Caco-2 (cell line): ENCODE results near the gene APOL3. TPM values are rescaled to one million over a fixed set of nuclear protein-coding genes. Genes with fewer than 3 reads are reported as not detected.

Source experiments
- BruUV-seq: library from RNA; stranded (reverse); fragments of 400-500 nt; replicated peaks from 2 replicates; lab custom pipeline; 2021; lab: Mats Ljungman, UMichigan
- CTCF ChIA-PET: fragments of 300-600 bp; sonication (Branson Sonifier 250); formaldehyde crosslinking; loops from one replicate; lab custom pipeline; 2022; ENCODE audit warnings: antibody characterized with exemption; lab: Charles Lee
- POLR2A ChIA-PET: fragments of 300-600 bp; sonication (Branson Sonifier 250); formaldehyde crosslinking; loops from one replicate; lab custom pipeline; 2022; ENCODE audit warnings: antibody characterized with exemption; lab: Charles Lee
- DNase-seq, 2 experiments: peaks; one replicate each; pipeline versions ENCODE4 v3.0.0 to v3.0.0-alpha.2; 2020 to 2022
- H3K27me3 ChIP-seq: replicated peaks from 2 replicates; pipeline ENCODE4 v1.6.0; 2011; ENCODE audit warnings: low read length; ENCODE audit not compliant: control insufficient read depth, insufficient read depth
- H3K36me3 ChIP-seq: 2 replicates; pipeline ENCODE4 v1.5.1; 2011; ENCODE audit warnings: low read length; ENCODE audit not compliant: control insufficient read depth, insufficient read depth
- H3K4me1 ChIP-seq: fragments of 250-450 bp; sonication (Bioruptor Pico); 2 replicates; pipeline ENCODE4 v1.5.1; 2020; ENCODE audit warnings: mild to moderate bottlenecking
- H3K4me3 ChIP-seq: 2 replicates; pipeline ENCODE4 v1.5.1; 2011; ENCODE audit warnings: low read depth, mild to moderate bottlenecking, control low read depth, low read length
- H3K9me3 ChIP-seq: fragments of 250-450 bp; sonication (Bioruptor Pico); 2 replicates; pipeline ENCODE4 v1.5.1; 2020; ENCODE audit warnings: mild to moderate bottlenecking, moderate library complexity
- H3K27ac Mint-ChIP-seq: one replicate; pipeline ENCODE4 v1.8.0; 2022; ENCODE audit warnings: mixed read lengths; ENCODE audit not compliant: unreplicated experiment
- H3K27me3 Mint-ChIP-seq: one replicate; pipeline ENCODE4 v1.8.0; 2022; ENCODE audit warnings: mixed read lengths; ENCODE audit not compliant: insufficient read depth, unreplicated experiment
- H3K36me3 Mint-ChIP-seq: one replicate; pipeline ENCODE4 v1.8.0; 2022; ENCODE audit warnings: mild to moderate bottlenecking, mixed read lengths; ENCODE audit not compliant: insufficient read depth, unreplicated experiment
- H3K4me1 Mint-ChIP-seq: one replicate; pipeline ENCODE4 v1.8.0; 2022; ENCODE audit warnings: low read depth, mixed read lengths; ENCODE audit not compliant: unreplicated experiment
- H3K4me3 Mint-ChIP-seq: one replicate; pipeline ENCODE4 v1.8.0; 2022; ENCODE audit warnings: mild to moderate bottlenecking, moderate library complexity, mixed read lengths; ENCODE audit not compliant: unreplicated experiment
- H3K9me3 Mint-ChIP-seq: one replicate; pipeline ENCODE4 v1.8.0; 2022; ENCODE audit warnings: mixed read lengths; ENCODE audit not compliant: unreplicated experiment
- CTCF ChIP-seq, 2 experiments: fragments of 200-600 bp in 1 of 2; IDR thresholded peaks; 1 replicate in 1 of 2; 2 replicates in 1 of 2; pipeline versions ENCODE4 v1.5.1 to v1.8.0; 2011 to 2022; ENCODE audit warnings: antibody characterized with exemption in 1 of 2, control low read depth in 1 of 2, inconsistent platforms in 1 of 2, low read depth in 1 of 2, low read length in 1 of 2, mild to moderate bottlenecking in 1 of 2, moderate library complexity in 1 of 2; ENCODE audit not compliant: insufficient read depth in 1 of 2, severe bottlenecking in 1 of 2, unreplicated experiment in 1 of 2
- intact Hi-C: fragments of 100-400 bp; cut with micrococcal nuclease; formaldehyde crosslinking; loops from one replicate; pipeline ENCODE4 v1.10.0; 2022; ENCODE audit not compliant: unreplicated experiment
- total RNA-seq: library from RNA; stranded (reverse); gene quantifications from 2 replicates; pipeline ENCODE4 v1.2.3, GENCODE V29; 2022

Gene APOL3
- total RNA-seq, 1 experiment from 2014 or later = not detected

- no peaks in the 10 kb centered on the region for H3K4me1 ChIP-seq
- no peak for TF ChIP-seq CTCF (IDR thresholded peaks at IDR 0.05; ENCODE audit: insufficient read depth in 1 of 2, low read depth in 1 of 2, low read length in 1 of 2, severe bottlenecking in 1 of 2, unreplicated experiment in 1 of 2)
- H3K4me3 ChIP-seq = no peak overlapping the region
- Mint-ChIP-seq H3K4me1 (no peaks in the 10 kb centered on the region), H3K9me3 (no peaks in the 10 kb centered on the region), H3K36me3 (no peaks in the 10 kb centered on the region), H3K27me3 (no peaks in the 10 kb centered on the region), H3K4me3 (no peak overlapping the region), H3K27ac (no peak overlapping the region)
- no peaks in the 10 kb centered on the region for H3K9me3 ChIP-seq
- no peaks in the 10 kb centered on the region for H3K27me3 ChIP-seq
- intact Hi-C loops = no loop called here
- no TSS peak for BruUV-seq
- ChIA-PET CTCF (interaction anchor here (1.1 to 2.4 kb wide), 3 partner anchors 17 to 32 kb away, joined by 3 to 15 read pairs (median 3); partner anchors contain the start of gene APOL3), POLR2A (no interaction called here)
- no peaks in the 10 kb centered on the region for H3K36me3 ChIP-seq
- DNase-seq = no peak
Measured at GRCh38 chr22:36177160-36177559, 16.6 kb upstream of the APOL3 start.

GRCh38 chr22:36175892-36176291 lies 15.3 kb upstream of the APOL3 start:
- no peaks in the 10 kb centered on the region for H3K4me1 ChIP-seq
- H3K27me3 Mint-ChIP-seq = no peaks in the 10 kb centered on the region
- H3K9me3 Mint-ChIP-seq = no peaks in the 10 kb centered on the region
- no peaks in the 10 kb centered on the region for H3K9me3 ChIP-seq
- no peaks in the 10 kb centered on the region for H3K4me1 Mint-ChIP-seq
- H3K27ac Mint-ChIP-seq = no peak overlapping the region
- H3K36me3 Mint-ChIP-seq = no peaks in the 10 kb centered on the region
- no TSS peak for BruUV-seq
- intact Hi-C loops = no loop called here
- no peak overlapping the region for H3K4me3 ChIP-seq
- H3K27me3 ChIP-seq = no peaks in the 10 kb centered on the region
- TF ChIP-seq CTCF (IDR thresholded peaks at IDR 0.05; ENCODE audit: insufficient read depth in 1 of 2, low read depth in 1 of 2, low read length in 1 of 2, severe bottlenecking in 1 of 2, unreplicated experiment in 1 of 2) = peak in 1 of 2 experiments; percentile 9
- ChIA-PET CTCF (no interaction called here), POLR2A (no interaction called here)
- H3K36me3 ChIP-seq = no peaks in the 10 kb centered on the region
- no peak overlapping the region for H3K4me3 Mint-ChIP-seq
- DNase-seq = no peak

- DNase-seq = no peak
- ChIA-PET CTCF (interaction anchor here (0.9 to 1.0 kb wide), 2 partner anchors 27 to 49 kb away, joined by 3 to 4 read pairs; no protein-coding TSS in a partner anchor), POLR2A (no interaction called here)
Measured at GRCh38 chr22:36171941-36172340, 11.4 kb upstream of the APOL3 start.

More at GRCh38 chr22:36171941-36172340, 11.4 kb upstream of the APOL3 start:
- H3K4me1 Mint-ChIP-seq = no peaks in the 10 kb centered on the region
- no peaks in the 10 kb centered on the region for H3K36me3 ChIP-seq
- TF ChIP-seq CTCF (IDR thresholded peaks at IDR 0.05; ENCODE audit: insufficient read depth in 1 of 2, low read depth in 1 of 2, low read length in 1 of 2, severe bottlenecking in 1 of 2, unreplicated experiment in 1 of 2) = no peak
- no peaks in the 10 kb centered on the region for H3K27me3 Mint-ChIP-seq
- H3K27me3 ChIP-seq = no peaks in the 10 kb centered on the region
- intact Hi-C loops = no loop called here
- BruUV-seq = no TSS peak
- H3K27ac Mint-ChIP-seq = no peak overlapping the region
- H3K4me3 ChIP-seq = no peak overlapping the region
- no peaks in the 10 kb centered on the region for H3K36me3 Mint-ChIP-seq
- H3K4me1 ChIP-seq = no peaks in the 10 kb centered on the region
- H3K9me3 ChIP-seq = no peaks in the 10 kb centered on the region
- H3K9me3 Mint-ChIP-seq = no peaks in the 10 kb centered on the region
- H3K4me3 Mint-ChIP-seq = no peak overlapping the region
